Immature natural killer cell (primary cell): Measurements from ENCODE around the gene CDC20. TPM values are rescaled to one million over a fixed set of nuclear protein-coding genes. Genes with fewer than 3 reads are reported as not detected.
"Not testable (repeated sequence)": the region's sequence is repeated elsewhere in the genome, so short reads cannot be mapped to it uniquely, and the experiment has no call there.

Source experiments
- DNase-seq, 3 donors: peaks; one replicate each; pipeline ENCODE4 v3.0.0; 2022; ENCODE audit warnings: mixed read lengths in 1 of 3
- H3K27ac Mint-ChIP-seq, 6 donors: one replicate each; pipeline ENCODE4 v1.8.0; 2020; ENCODE audit warnings: mixed read lengths in 6 of 6, mild to moderate bottlenecking in 5 of 6, inconsistent platforms in 4 of 6, moderate library complexity in 3 of 6
- H3K27me3 Mint-ChIP-seq, 3 donors: one replicate each; pipeline ENCODE4 v1.8.0; 2020 to 2021; ENCODE audit warnings: low read depth in 3 of 3, mild to moderate bottlenecking in 3 of 3, mixed read lengths in 3 of 3, moderate library complexity in 3 of 3, inconsistent platforms in 1 of 3
- H3K36me3 Mint-ChIP-seq, 3 donors: one replicate each; pipeline ENCODE4 v1.8.0; 2020; ENCODE audit warnings: mixed read lengths in 3 of 3, inconsistent platforms in 2 of 3, mild to moderate bottlenecking in 2 of 3
- H3K4me1 Mint-ChIP-seq, 2 donors: one replicate each; pipeline ENCODE4 v1.8.0; 2020; ENCODE audit warnings: inconsistent platforms in 2 of 2, mild to moderate bottlenecking in 2 of 2, mixed read lengths in 2 of 2, moderate library complexity in 1 of 2
- H3K4me3 Mint-ChIP-seq, 5 donors: one replicate each; pipeline ENCODE4 v1.8.0; 2020; ENCODE audit warnings: mild to moderate bottlenecking in 5 of 5, mixed read lengths in 5 of 5, inconsistent platforms in 3 of 5, moderate library complexity in 3 of 5
- H3K9me3 Mint-ChIP-seq, 6 donors: one replicate each; pipeline ENCODE4 v1.8.0; 2020; ENCODE audit warnings: mild to moderate bottlenecking in 6 of 6, mixed read lengths in 6 of 6, inconsistent platforms in 4 of 6, moderate library complexity in 3 of 6
- polyA plus RNA-seq, 3 donors: library from polyadenylated mRNA; unstranded; fragments of 300-500 nt; fragmentation: Illumina TruSeq; gene quantifications; one replicate each; pipeline ENCODE4 v1.2.3, GENCODE V29; 2021

Gene CDC20
- polyA plus RNA-seq, 3 donors from 2014 or later, result 0.69 to 4.0 (median 3.0) TPM

DNA sequence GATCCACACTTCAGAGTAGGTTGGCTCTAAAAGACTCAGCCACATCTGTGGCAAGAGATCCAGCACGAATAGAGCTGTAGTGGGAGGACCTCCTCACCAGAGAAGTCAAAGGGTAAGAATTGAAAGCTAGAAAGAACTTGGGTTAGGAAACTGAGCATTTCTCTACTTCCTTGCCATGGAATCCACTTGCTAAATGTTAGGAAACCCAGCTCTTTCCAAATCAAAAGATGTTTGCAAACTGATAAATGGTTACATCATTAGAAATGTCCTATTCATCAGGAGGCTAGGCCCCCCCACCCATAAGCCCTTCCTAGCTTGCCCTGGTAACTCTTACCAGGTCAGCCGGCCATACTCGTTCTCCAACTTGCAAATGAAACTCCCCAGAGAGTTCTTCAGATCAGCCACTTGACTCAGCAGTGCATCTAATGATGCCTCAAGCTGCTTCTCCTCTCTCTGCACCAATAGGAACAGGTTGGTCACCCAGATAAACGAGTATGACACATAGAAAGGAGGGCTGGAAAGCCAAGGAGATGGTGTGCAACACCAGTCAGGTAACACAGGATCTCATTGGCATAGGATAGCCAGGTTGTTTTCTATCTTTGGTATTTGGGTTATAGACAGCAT lies 29.3 kb downstream of the CDC20 start:
- peaks cover 0 to 4% (median 3%) of the 10 kb centered on the region in 3 donors for H3K27me3 Mint-ChIP-seq
- no peaks in the 10 kb centered on the region for H3K9me3 Mint-ChIP-seq
- peak overlapping the region; percentile 97 to 100 (median 100) for H3K27ac Mint-ChIP-seq
- H3K36me3 Mint-ChIP-seq, result peaks cover 10 to 41% (median 17%) of the 10 kb centered on the region in 3 donors
- peaks cover 39 to 48% of the 10 kb centered on the region in 2 donors for H3K4me1 Mint-ChIP-seq
- DNase-seq, result no peak
- H3K4me3 Mint-ChIP-seq, result peak overlapping the region; percentile 98 to 100 (median 100)

DNA sequence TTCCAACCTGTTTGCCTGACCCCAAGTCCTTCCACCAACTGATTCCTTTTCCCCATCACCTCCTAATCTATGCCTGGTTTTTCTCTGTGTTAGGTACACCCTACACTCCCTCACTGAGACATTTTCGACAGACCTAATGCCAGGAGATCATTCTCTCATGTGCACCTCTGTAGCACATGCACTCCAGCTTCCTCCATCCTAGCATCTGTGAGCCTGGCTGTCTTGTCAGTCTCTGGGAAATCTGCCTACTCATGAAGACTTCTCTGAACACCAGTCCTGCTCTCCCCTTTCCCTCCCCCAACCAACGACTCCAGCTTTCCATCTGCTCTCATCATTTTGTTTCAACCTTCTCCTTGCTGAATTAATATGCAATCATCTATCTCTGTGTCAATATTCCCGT lies 29.8 kb downstream of the CDC20 start:
- Mint-ChIP-seq H3K4me1 (peaks cover 39 to 53% of the 10 kb centered on the region in 2 donors), H3K27ac (peak overlapping the region; percentile 97 to 100 (median 100))

DNA sequence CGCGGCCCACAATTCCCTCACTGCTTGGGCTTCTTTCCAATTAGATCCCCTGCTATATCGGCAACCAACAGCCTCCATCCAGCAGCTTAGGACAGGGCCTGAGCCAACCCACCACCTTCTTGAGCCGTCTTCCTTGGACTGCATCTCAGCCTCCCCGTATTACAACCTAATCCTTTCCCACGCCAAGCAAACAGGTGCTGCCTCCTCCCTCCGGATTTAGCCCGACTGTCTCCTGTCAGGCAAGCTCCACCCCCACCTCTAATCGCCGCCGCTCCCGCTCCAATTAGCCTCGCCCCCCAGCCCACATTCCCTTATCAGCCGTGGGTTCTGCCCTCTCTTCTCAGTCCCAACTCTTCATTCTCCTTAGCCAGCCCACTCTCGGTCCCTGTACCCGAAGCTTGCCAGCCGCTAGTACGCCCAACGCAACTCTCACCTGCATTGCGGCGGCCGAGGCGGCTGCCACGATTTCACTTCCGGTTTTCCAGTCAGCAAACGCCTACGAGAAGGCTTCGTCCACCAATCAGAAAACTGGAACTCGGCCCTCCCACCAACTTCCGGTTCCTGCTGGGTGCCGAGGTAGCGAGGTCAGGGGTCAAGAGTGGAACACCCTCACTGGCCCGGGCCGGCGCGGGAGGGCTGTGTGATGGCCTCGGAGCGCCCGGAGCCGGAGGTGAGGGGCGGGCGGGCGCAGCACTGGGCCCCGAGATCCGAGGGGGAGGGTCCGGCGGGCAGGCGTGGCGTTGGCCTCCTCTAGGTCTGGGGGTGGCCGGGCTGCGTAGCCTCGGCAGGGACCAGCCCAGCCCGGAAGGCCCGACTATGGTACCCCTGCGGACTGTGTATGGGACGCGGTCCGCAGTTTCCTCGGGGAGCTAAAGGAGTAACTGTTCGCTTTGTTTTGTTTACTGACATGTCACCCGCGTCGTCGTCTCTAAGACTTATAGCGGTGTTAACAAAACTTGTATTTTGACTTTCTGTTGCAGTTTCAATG lies 30.8 kb downstream of the CDC20 start, which contains the start of the genes MED8 and SZT2:
MED8 (minus strand) TSS at position 475 of the 988 bp plus-strand sequence; CDS start at position 439, 36 bp downstream.
SZT2 (plus strand) TSS at position 574 of the 988 bp plus-strand sequence; CDS start at position 644, 70 bp downstream.
- DNase-seq, result peak; percentile 93 to 94 (median 94)
- Mint-ChIP-seq H3K27ac (peak within 1 kb of the TSS; percentile 97 to 100 (median 100)), H3K4me1 (peaks cover 39 to 57% of the 10 kb centered on the region in 2 donors), H3K36me3 (peaks cover 10 to 26% (median 15%) of the 10 kb centered on the region in 3 donors), H3K4me3 (peak within 1 kb of the TSS; percentile 98 to 100 (median 100)), H3K9me3 (no peaks in the 10 kb centered on the region), H3K27me3 (peaks cover 0 to 4% (median 3%) of the 10 kb centered on the region in 3 donors)

More for the DNA sequence above, 29.8 kb downstream of the CDC20 start:
- peaks cover 0 to 4% (median 3%) of the 10 kb centered on the region in 3 donors for H3K27me3 Mint-ChIP-seq
- peaks cover 10 to 36% (median 15%) of the 10 kb centered on the region in 3 donors for H3K36me3 Mint-ChIP-seq
- no peaks in the 10 kb centered on the region for H3K9me3 Mint-ChIP-seq
- peak overlapping the region; percentile 98 to 100 (median 100) for H3K4me3 Mint-ChIP-seq
- DNase-seq, result no peak

- H3K4me3 Mint-ChIP-seq, result no peak overlapping the region
- H3K36me3 Mint-ChIP-seq, result peaks cover 0 to 4% (median 0%) of the 10 kb centered on the region in 3 donors
- H3K9me3 Mint-ChIP-seq, result no peaks in the 10 kb centered on the region
- no peak for DNase-seq
- H3K27ac Mint-ChIP-seq, result peak overlapping the region in 2 of 6 donors; percentile 0 to 22
- peaks cover 0 to 3% (median 3%) of the 10 kb centered on the region in 3 donors for H3K27me3 Mint-ChIP-seq
- peaks cover 41 to 65% of the 10 kb centered on the region in 2 donors for H3K4me1 Mint-ChIP-seq
These were observed 33.9 kb downstream of the CDC20 start for GRCh38 chr1:43392702-43393101.

GRCh38 chr1:43395523-43395922 lies 36.7 kb downstream of the CDC20 start:
- Mint-ChIP-seq H3K36me3 (no peaks in the 10 kb centered on the region), H3K9me3 (no peaks in the 10 kb centered on the region), H3K27me3 (no peaks in the 10 kb centered on the region), H3K4me3 (no peak overlapping the region), H3K27ac (no peak overlapping the region), H3K4me1 (peaks cover 18 to 37% of the 10 kb centered on the region in 2 donors)
- DNase-seq, result no peak

- H3K4me3 Mint-ChIP-seq, result no peak overlapping the region
- H3K27me3 Mint-ChIP-seq, result no peaks in the 10 kb centered on the region
- DNase-seq, result no peak
- H3K36me3 Mint-ChIP-seq, result no peaks in the 10 kb centered on the region
- H3K9me3 Mint-ChIP-seq, result no peaks in the 10 kb centered on the region
- H3K27ac Mint-ChIP-seq, result no peak overlapping the region
- H3K4me1 Mint-ChIP-seq, result peaks cover 13 to 32% of the 10 kb centered on the region in 2 donors
These were observed 37.3 kb downstream of the CDC20 start for GRCh38 chr1:43396059-43396458.

GRCh38 chr1:43398227-43398626 lies 39.4 kb downstream of the CDC20 start:
- H3K4me1 Mint-ChIP-seq, result peaks cover 6 to 32% of the 10 kb centered on the region in 2 donors
- H3K27ac Mint-ChIP-seq, result no peak overlapping the region
- peaks cover 3 to 6% (median 3%) of the 10 kb centered on the region in 3 donors for H3K36me3 Mint-ChIP-seq
- no peak overlapping the region for H3K4me3 Mint-ChIP-seq
- no peaks in the 10 kb centered on the region for H3K27me3 Mint-ChIP-seq
- H3K9me3 Mint-ChIP-seq, result no peaks in the 10 kb centered on the region
- DNase-seq, result no peak

DNA sequence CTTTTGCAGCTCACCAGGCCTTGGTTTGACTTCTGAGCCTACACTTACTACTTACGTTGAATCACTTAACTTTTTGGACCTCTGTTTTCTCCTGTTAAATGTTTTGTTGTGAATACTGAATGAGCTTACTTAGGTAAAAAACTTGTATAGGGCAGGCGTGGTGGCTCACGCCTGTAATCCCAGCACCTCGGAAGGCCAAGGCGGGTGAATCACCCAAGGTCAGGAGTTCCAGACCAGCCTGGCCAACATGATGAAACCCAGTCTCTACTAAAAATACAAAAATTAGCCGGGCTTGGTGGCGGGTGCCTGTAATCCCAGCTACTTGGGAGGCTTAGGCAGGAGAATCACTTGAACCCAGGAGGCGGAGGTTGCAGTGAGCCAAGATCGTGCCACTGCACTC lies 41.7 kb downstream of the CDC20 start:
- not testable (repeated sequence) for H3K27me3 Mint-ChIP-seq, H3K27ac Mint-ChIP-seq, H3K4me3 Mint-ChIP-seq, DNase-seq, H3K9me3 Mint-ChIP-seq
- H3K36me3 Mint-ChIP-seq, result peaks cover 3 to 21% (median 11%) of the 10 kb centered on the region in 3 donors
- H3K4me1 Mint-ChIP-seq, result peaks cover 6 to 24% of the 10 kb centered on the region in 2 donors

DNA sequence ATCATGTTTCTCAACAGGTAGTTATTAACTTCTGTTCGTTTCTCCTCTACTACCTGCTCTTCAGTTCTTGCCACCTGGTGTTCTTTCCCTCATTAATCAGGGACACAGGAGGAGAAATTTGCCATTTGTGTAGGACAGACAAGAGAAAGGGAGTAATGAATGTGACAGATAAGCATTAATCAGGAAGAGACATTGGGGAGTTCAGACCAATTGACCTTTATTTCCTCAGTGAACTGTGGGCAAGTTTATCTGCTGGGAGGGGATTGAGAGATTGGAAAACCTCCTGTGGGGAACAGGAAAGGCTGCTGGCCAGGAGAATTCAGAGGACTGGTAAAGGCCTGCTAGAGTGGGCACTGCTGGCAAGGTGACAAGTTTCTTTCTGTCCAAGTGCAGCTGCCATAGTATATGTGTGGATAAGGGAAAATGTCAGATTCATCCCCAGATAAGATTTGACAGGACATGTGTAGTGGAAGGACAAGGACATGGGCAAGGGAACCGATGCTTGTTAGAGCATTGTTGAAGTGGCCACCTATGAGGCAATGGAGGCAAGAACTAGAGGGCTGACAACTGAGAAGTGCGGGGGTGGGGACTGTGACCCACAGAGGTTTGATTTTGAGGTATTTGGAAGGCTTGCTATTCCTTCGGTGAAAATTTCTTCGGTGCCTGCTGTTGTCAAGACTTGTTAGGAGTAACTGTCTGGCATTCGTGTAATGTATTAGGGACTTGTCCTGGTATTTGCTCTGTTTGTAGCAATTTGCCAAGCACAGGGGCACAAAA lies 43.5 kb downstream of the CDC20 start:
- Mint-ChIP-seq H3K27ac (peak overlapping the region in 4 of 6 donors; percentile 1 to 61 (median 8)), H3K36me3 (peaks cover 16 to 34% (median 21%) of the 10 kb centered on the region in 3 donors), H3K4me1 (peaks cover 2 to 13% of the 10 kb centered on the region in 2 donors), H3K4me3 (no peak overlapping the region), H3K27me3 (peaks cover 0 to 1% (median 0%) of the 10 kb centered on the region in 3 donors), H3K9me3 (no peaks in the 10 kb centered on the region)
- no peak for DNase-seq

DNA sequence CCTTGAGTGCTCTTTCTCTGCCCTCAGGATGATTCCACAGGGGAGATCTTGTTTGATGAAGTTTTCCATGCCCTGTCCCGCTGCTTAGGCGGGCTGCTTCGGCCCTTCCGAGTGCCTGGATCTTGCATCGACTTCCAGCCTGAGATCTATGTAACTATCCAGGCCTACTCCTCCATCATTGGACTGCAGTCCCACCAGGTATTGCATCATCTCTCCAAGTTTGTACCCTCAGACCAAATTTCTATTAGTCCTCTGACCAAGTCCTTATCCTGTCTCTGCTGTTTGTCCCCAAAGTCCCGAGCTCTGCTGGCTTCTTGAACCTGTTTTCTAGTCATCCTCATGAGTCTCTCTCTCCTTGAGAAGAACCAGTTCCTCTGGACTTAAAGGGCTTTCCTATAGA lies 45.6 kb downstream of the CDC20 start:
- Mint-ChIP-seq H3K4me1 (peaks cover 2 to 13% of the 10 kb centered on the region in 2 donors), H3K9me3 (no peaks in the 10 kb centered on the region), H3K27ac (no peak overlapping the region), H3K4me3 (no peak overlapping the region), H3K36me3 (peaks cover 25 to 42% (median 29%) of the 10 kb centered on the region in 3 donors), H3K27me3 (peaks cover 0 to 1% (median 0%) of the 10 kb centered on the region in 3 donors)
- DNase-seq, result no peak

DNA sequence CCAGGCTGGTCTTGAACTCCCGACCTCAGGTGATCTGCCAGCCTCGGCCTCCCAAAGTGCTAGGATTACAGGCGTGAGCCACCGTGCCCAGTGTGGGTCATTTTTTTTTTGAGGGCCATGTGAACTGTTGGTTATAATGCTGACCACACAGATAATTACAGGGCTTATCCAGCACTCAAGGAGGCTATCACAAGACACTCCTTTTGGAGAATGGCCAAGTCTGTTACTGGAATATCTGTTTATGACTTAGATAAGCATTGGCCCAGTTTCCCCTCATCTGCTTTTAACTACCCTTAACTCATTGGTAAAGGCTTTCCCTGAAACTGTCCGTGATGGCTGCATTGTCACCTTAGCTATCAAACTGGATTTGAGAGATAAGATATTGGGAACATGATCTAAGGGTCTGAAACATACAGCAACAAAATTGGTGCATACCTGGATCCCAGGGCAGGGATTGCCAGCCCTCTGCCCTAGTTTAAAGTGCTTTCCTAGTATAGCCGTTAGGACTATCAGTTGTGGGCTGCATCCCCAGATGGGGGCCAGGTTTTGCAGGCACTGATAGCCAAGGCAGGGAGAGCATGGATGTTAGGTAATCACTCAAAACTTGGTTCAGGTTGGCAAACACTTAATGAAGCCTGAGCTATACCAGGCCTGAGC lies 46.6 kb downstream of the CDC20 start:
- peaks cover 29 to 44% (median 30%) of the 10 kb centered on the region in 3 donors for H3K36me3 Mint-ChIP-seq
- DNase-seq, result no peak
- H3K27me3 Mint-ChIP-seq, result peaks cover 0 to 1% (median 0%) of the 10 kb centered on the region in 3 donors
- H3K9me3 Mint-ChIP-seq, result no peaks in the 10 kb centered on the region
- H3K27ac Mint-ChIP-seq, result no peak overlapping the region
- H3K4me3 Mint-ChIP-seq, result no peak overlapping the region
- peaks cover 2 to 13% of the 10 kb centered on the region in 2 donors for H3K4me1 Mint-ChIP-seq

DNA sequence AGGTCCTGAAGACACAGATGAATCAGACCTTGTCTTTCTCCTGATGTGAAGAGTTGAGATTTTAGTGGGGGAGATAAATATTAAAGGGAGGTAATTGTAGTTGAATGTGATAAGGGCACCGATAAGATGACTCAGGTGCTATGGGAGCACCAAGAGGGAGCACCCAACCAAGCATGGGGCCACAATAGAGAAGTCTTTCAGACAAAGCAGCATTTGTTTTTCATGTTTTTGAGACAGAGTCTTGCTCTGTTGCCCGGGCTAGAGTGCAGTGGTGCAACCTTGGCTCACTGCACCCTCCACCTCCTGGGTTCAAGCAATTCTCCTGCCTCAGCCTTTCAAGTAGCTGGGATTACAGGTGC lies 47.1 kb downstream of the CDC20 start:
- Mint-ChIP-seq H3K27ac (no peak overlapping the region), H3K9me3 (no peaks in the 10 kb centered on the region), H3K36me3 (peaks cover 29 to 44% (median 30%) of the 10 kb centered on the region in 3 donors)

More for the DNA sequence above, 47.1 kb downstream of the CDC20 start:
- no peak for DNase-seq
- H3K4me1 Mint-ChIP-seq, result peaks cover 2 to 13% of the 10 kb centered on the region in 2 donors
- no peak overlapping the region for H3K4me3 Mint-ChIP-seq
- H3K27me3 Mint-ChIP-seq, result peaks cover 0 to 1% (median 0%) of the 10 kb centered on the region in 3 donors
